ENCODE data around the gene ZMIZ2. TPM values are rescaled to one million over a fixed set of nuclear protein-coding genes. Genes with fewer than 3 reads are reported as not detected.
A peak's percentile ranks its signal among the peaks of the same experiment; 100 is the strongest.
"Not testable (repeated sequence)": the region's sequence is repeated elsewhere in the genome, so short reads cannot be mapped to it uniquely, and the experiment has no call there.

Gene ZMIZ2
- total RNA-seq, 3 donors from 2014 or later: 80.4 to 104 (median 89.8) TPM

DNA sequence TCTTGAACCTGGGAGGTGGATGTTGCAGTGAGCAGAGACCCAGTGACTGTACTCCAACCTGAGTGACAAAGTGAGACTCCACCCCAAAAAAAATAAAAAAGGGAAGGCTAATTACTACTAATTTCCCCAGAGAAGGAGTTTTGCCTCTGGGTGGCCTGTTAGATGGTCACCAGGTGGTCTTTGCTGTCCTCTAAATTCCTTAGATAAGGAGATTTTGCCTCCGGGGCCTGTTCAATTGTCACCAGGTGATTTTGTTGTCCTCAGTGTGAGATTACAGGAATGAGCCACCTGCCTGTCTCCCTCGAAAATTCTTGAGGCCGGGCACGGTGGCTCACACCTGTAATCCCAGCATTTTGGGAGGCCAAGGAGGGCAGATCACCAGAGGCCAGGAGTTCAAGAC lies 24.4 kb upstream of the ZMIZ2 start:
- Histone ChIP-seq H3K9me3 (peaks cover 11% of the 10 kb centered on the region), H3K36me3 (ENCODE audit: low read depth) (no peaks in the 10 kb centered on the region), H3K4me1 (ENCODE audit: low read depth) (no peaks in the 10 kb centered on the region), H3K4me3 (no peak overlapping the region)
- DNase-seq (no peak), ATAC-seq (no peak)
- TF ChIP-seq, protein P1, sequence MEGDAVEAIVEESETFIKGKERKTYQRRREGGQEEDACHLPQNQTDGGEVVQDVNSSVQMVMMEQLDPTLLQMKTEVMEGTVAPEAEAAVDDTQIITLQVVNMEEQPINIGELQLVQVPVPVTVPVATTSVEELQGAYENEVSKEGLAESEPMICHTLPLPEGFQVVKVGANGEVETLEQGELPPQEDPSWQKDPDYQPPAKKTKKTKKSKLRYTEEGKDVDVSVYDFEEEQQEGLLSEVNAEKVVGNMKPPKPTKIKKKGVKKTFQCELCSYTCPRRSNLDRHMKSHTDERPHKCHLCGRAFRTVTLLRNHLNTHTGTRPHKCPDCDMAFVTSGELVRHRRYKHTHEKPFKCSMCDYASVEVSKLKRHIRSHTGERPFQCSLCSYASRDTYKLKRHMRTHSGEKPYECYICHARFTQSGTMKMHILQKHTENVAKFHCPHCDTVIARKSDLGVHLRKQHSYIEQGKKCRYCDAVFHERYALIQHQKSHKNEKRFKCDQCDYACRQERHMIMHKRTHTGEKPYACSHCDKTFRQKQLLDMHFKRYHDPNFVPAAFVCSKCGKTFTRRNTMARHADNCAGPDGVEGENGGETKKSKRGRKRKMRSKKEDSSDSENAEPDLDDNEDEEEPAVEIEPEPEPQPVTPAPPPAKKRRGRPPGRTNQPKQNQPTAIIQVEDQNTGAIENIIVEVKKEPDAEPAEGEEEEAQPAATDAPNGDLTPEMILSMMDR (IDR thresholded peaks at IDR 0.05): no peak
- intact Hi-C loops (cut with DNase I, micrococcal nuclease): no loop called here

GRCh38 chr7:44726250-44726649 lies 22.4 kb upstream of the ZMIZ2 start:
- ATAC-seq; intact Hi-C loops (cut with DNase I, micrococcal nuclease); DNase-seq: not testable (repeated sequence)

GRCh38 chr7:44727158-44727936 lies 21.3 kb upstream of the ZMIZ2 start:
- H3K4me3 ChIP-seq: no peak overlapping the region
- intact Hi-C loops (cut with DNase I, micrococcal nuclease): no loop called here
- TF ChIP-seq, protein P1 (IDR thresholded peaks at IDR 0.05): no peak
- no peaks in the 10 kb centered on the region for H3K9me3 ChIP-seq
- ATAC-seq: peak; percentile 63
- no peaks in the 10 kb centered on the region for H3K4me1 ChIP-seq (ENCODE audit: low read depth)
- H3K36me3 ChIP-seq (ENCODE audit: low read depth): no peaks in the 10 kb centered on the region
- DNase-seq: no peak

More at GRCh38 chr7:44726250-44726649, 22.4 kb upstream of the ZMIZ2 start:
- H3K9me3 ChIP-seq; H3K4me1 ChIP-seq (ENCODE audit: low read depth); H3K36me3 ChIP-seq (ENCODE audit: low read depth); H3K4me3 ChIP-seq: not testable (repeated sequence)

DNA sequence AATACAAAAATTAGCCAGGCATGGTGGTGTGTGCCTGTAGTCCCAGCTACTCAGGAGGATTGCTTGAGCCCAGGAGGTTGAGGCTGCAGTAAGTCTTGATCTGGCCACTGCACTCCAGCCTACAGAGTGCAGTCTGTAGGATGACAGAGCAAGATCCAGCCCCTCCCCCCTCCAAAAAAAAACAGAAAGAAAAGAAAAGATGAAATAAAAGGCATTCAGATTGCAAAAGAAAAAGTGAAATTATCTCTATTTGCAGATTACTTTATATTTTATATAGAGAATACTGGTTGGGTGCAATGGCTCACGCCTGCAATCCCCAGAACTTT lies 20.7 kb upstream of the ZMIZ2 start:
- H3K4me1 ChIP-seq (ENCODE audit: low read depth): no peaks in the 10 kb centered on the region
- no peak for ATAC-seq

GRCh38 chr7:44729949-44730590 lies 18.6 kb upstream of the ZMIZ2 start:
- no peak for ATAC-seq

More for the DNA sequence above, 20.7 kb upstream of the ZMIZ2 start:
- Histone ChIP-seq H3K36me3 (ENCODE audit: low read depth) (no peaks in the 10 kb centered on the region), H3K9me3 (no peaks in the 10 kb centered on the region), H3K4me3 (no peak overlapping the region)
- no peak for DNase-seq
- intact Hi-C loops (cut with DNase I, micrococcal nuclease): no loop called here
- TF ChIP-seq, protein P1 (IDR thresholded peaks at IDR 0.05): no peak

DNA sequence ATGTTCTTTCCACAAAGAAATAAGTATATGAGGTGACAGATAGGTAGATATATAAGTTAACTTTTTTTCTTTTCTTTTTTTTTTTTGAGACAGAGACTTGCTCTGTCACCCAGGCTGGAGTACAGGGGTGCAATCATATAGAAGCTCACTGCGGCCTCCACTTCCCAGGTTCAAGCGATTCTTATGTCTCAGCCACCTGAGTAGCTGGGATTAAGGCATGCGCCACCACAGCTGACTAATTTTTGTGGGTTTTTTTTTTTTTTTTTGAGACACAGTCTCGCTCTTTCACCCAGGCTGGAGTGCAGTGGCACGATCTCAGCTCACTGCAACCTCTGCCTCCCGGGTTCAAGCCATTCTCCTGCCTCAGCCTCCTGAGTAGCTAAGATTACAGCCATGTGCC lies 15.7 kb upstream of the ZMIZ2 start:
- H3K4me3 ChIP-seq; DNase-seq; intact Hi-C loops (cut with DNase I, micrococcal nuclease); H3K4me1 ChIP-seq (ENCODE audit: low read depth); H3K9me3 ChIP-seq; H3K36me3 ChIP-seq (ENCODE audit: low read depth); ATAC-seq: not testable (repeated sequence)

More at GRCh38 chr7:44729949-44730590, 18.6 kb upstream of the ZMIZ2 start:
- H3K9me3 ChIP-seq: no peaks in the 10 kb centered on the region
- TF ChIP-seq, protein P1 (IDR thresholded peaks at IDR 0.05): no peak
- no peak overlapping the region for H3K4me3 ChIP-seq
- intact Hi-C loops (cut with DNase I, micrococcal nuclease): no loop called here
- H3K4me1 ChIP-seq (ENCODE audit: low read depth): no peaks in the 10 kb centered on the region
- no peak for DNase-seq
- H3K36me3 ChIP-seq (ENCODE audit: low read depth): no peaks in the 10 kb centered on the region

Measured in mucosa of descending colon (tissue), 3 donors.